Fibroblast of skin of abdomen (primary cell): ENCODE data around the gene SNRNP27.
A peak's percentile ranks its signal among the peaks of the same experiment; 100 is the strongest.
"Not testable (repeated sequence)": the region's sequence is repeated elsewhere in the genome, so short reads cannot be mapped to it uniquely, and the experiment has no call there.

Experiments
- DNase-seq: peaks from one replicate; pipeline ENCODE4 v3.0.0-alpha.2; 2013

The SNRNP27 gene

GRCh38 chr2:69947325-69947931, 53.7 kb downstream of the SNRNP27 start:
- DNase-seq = no peak

- peak; percentile 16 for DNase-seq
Observed at GRCh38 chr2:69948032-69948962, 54.5 kb downstream of the SNRNP27 start.

GRCh38 chr2:69948963-69949645, 55.3 kb downstream of the SNRNP27 start:
- no peak for DNase-seq

- DNase-seq = peak; percentile 21
Observed at GRCh38 chr2:69950241-69950640, 56.5 kb downstream of the SNRNP27 start.

- DNase-seq = not testable (repeated sequence)
Observed at GRCh38 chr2:69950671-69951070, 56.9 kb downstream of the SNRNP27 start.

GRCh38 chr2:69952336-69953115, 58.8 kb downstream of the SNRNP27 start:
- no peak for DNase-seq

- no peak for DNase-seq
Observed at GRCh38 chr2:69954084-69954483, 60.3 kb downstream of the SNRNP27 start.
